Measurements from ENCODE around the gene NOP14. TPM values are rescaled to one million over a fixed set of nuclear protein-coding genes. Genes with fewer than 3 reads are reported as not detected.

NOP14 gene
- polyA plus RNA-seq, 1 of the 3 experiments (the other 2 are of a cell fraction): 9.8 TPM

GRCh38 chr4:2932951-2933565 is 30.1 kb downstream of the NOP14 start:
- H3K9ac ChIP-seq: peak overlapping the region; percentile 65

GRCh38 chr4:2932321-2932950 is 30.8 kb downstream of the NOP14 start:
- Histone ChIP-seq H3K79me2 (ENCODE audit: insufficient read depth) (peaks cover 41% of the 10 kb centered on the region), H3K4me2 (peak overlapping the region; percentile 99), H3K27ac (ENCODE audit: low read depth in 2 of 2, low read length in 1 of 2) (peak overlapping the region in 1 of 2 experiments; percentile 87; a peak in 1 of 4 replicates), H3K9me2 (no peaks in the 10 kb centered on the region), H3K27me3 (ENCODE audit: insufficient read depth) (no peaks in the 10 kb centered on the region), H3K9me3 (no peaks in the 10 kb centered on the region), H3K4me1 (ENCODE audit: control insufficient read depth in 1 of 2, insufficient read depth in 2 of 2, low read depth in 1 of 2, low read length in 1 of 2) (peaks cover 20 to 39% of the 10 kb centered on the region in 2 experiments), H4K20me1 (ENCODE audit: insufficient read depth) (0 out of 2 replicates have a peak, but pooled peaks cover 13% of the 10 kb centered on the region), H3K4me3 (ENCODE audit: low read depth in 2 of 2, low read length in 1 of 2) (peak overlapping the region; percentile 70 to 77; a peak in 3 of 4 replicates), H3K36me3 (replicated peaks in 1 of 2; ENCODE audit: control insufficient read depth in 1 of 2, insufficient read depth in 2 of 2, low read length in 1 of 2) (peaks cover 9 to 61% of the 10 kb centered on the region in 2 experiments), H3F3A (replicated peaks; ENCODE audit: insufficient read depth) (peaks cover 21% of the 10 kb centered on the region), H2AFZ (ENCODE audit: low read depth) (no peak overlapping the region), H3K9ac (peak overlapping the region; percentile 65; the same call in 1 of the 2 replicates)
- 95% methylated on average over 7 of the region's 18 CpGs for WGBS (ENCODE audit: low lambda C conversion rate)
- no peak for DNase-seq
- no peak for TF ChIP-seq SMC3 (IDR thresholded peaks at IDR 0.05; ENCODE audit: low read depth, low read length)
- no peak for TF ChIP-seq JUND (IDR thresholded peaks at IDR 0.05)
- TF ChIP-seq SIN3A (IDR thresholded peaks at IDR 0.05; ENCODE audit: borderline replicate concordance, low read depth, low read length): no peak
- POLR2A ChIA-PET: interaction anchor here (0.9 kb wide), 1 partner anchor 134 kb away, joined by 3 read pairs; no protein-coding TSS in a partner anchor
- CTCF ChIA-PET: no interaction called here

More at GRCh38 chr4:2932951-2933565, 30.1 kb downstream of the NOP14 start:
- ChIA-PET CTCF (no interaction called here), POLR2A (interaction anchor here (0.9 kb wide), 1 partner anchor 135 kb away, joined by 3 read pairs; no protein-coding TSS in a partner anchor)
- Histone ChIP-seq H3K36me3 (replicated peaks in 1 of 2; ENCODE audit: control insufficient read depth in 1 of 2, insufficient read depth in 2 of 2, low read length in 1 of 2) (peaks cover 9 to 60% of the 10 kb centered on the region in 2 experiments), H3K79me2 (ENCODE audit: insufficient read depth) (peaks cover 47% of the 10 kb centered on the region), H3K9me2 (no peaks in the 10 kb centered on the region), H3K27me3 (ENCODE audit: insufficient read depth) (no peaks in the 10 kb centered on the region), H3K4me2 (peak overlapping the region; percentile 99), H3K27ac (ENCODE audit: low read depth in 2 of 2, low read length in 1 of 2) (peak overlapping the region; percentile 35 to 87; a peak in 3 of 4 replicates), H3F3A (replicated peaks; ENCODE audit: insufficient read depth) (peaks cover 21% of the 10 kb centered on the region), H2AFZ (ENCODE audit: low read depth) (no peak overlapping the region; the same call in 1 of the 2 replicates), H3K4me1 (ENCODE audit: control insufficient read depth in 1 of 2, insufficient read depth in 2 of 2, low read depth in 1 of 2, low read length in 1 of 2) (peaks cover 20 to 43% of the 10 kb centered on the region in 2 experiments), H3K4me3 (ENCODE audit: low read depth in 2 of 2, low read length in 1 of 2) (peak overlapping the region; percentile 70 to 77), H4K20me1 (ENCODE audit: insufficient read depth) (0 out of 2 replicates have a peak, but pooled peaks cover 19% of the 10 kb centered on the region), H3K9me3 (no peaks in the 10 kb centered on the region)
- DNase-seq: peak; percentile 72
- no peak for TF ChIP-seq NFIC (IDR thresholded peaks at IDR 0.05; ENCODE audit: borderline replicate concordance)
- TF ChIP-seq MXI1 (IDR thresholded peaks at IDR 0.05; ENCODE audit: low read depth, low read length): 0 out of 2 replicates have a peak, but pooled peaks have one; percentile 21
- no peak for TF ChIP-seq RAD21 (IDR thresholded peaks at IDR 0.05; ENCODE audit: low read length)
- WGBS (ENCODE audit: low lambda C conversion rate): 28% methylated on average over 5 of the region's 15 CpGs

GRCh38 chr4:2931512-2932301 is 31.5 kb downstream of the NOP14 start:
- H3K4me3 ChIP-seq (ENCODE audit: low read depth in 2 of 2, low read length in 1 of 2): no peak overlapping the region
- peaks cover 18 to 31% of the 10 kb centered on the region in 2 experiments for H3K4me1 ChIP-seq (ENCODE audit: control insufficient read depth in 1 of 2, insufficient read depth in 2 of 2, low read depth in 1 of 2, low read length in 1 of 2)
- no peaks in the 10 kb centered on the region for H3K9me2 ChIP-seq
- no peak overlapping the region for H3K9ac ChIP-seq
- no peak overlapping the region for H3K4me2 ChIP-seq
- no peak for DNase-seq
- H3F3A ChIP-seq (replicated peaks; ENCODE audit: insufficient read depth): peaks cover 18% of the 10 kb centered on the region
- POLR2A ChIA-PET: no interaction called here
- CTCF ChIA-PET: no interaction called here
- WGBS (ENCODE audit: low lambda C conversion rate): 95% methylated on average over 31 of the region's 38 CpGs
- H2AFZ ChIP-seq (ENCODE audit: low read depth): no peak overlapping the region
- peaks cover 14 to 61% of the 10 kb centered on the region in 2 experiments for H3K36me3 ChIP-seq (replicated peaks in 1 of 2; ENCODE audit: control insufficient read depth in 1 of 2, insufficient read depth in 2 of 2, low read length in 1 of 2)
- peaks cover 34% of the 10 kb centered on the region for H3K79me2 ChIP-seq (ENCODE audit: insufficient read depth)
- H3K27me3 ChIP-seq (ENCODE audit: insufficient read depth): no peaks in the 10 kb centered on the region
- H3K9me3 ChIP-seq: no peaks in the 10 kb centered on the region
- H4K20me1 ChIP-seq (ENCODE audit: insufficient read depth): 0 out of 2 replicates have a peak, but pooled peaks cover 8% of the 10 kb centered on the region
- no peak overlapping the region; a peak in 1 of 4 replicates for H3K27ac ChIP-seq (ENCODE audit: low read depth in 2 of 2, low read length in 1 of 2)
- TF ChIP-seq MEF2A (IDR thresholded peaks at IDR 0.05; ENCODE audit: borderline replicate concordance, low read depth): no peak
- TF ChIP-seq EP300 (IDR thresholded peaks at IDR 0.05; ENCODE audit: borderline replicate concordance in 1 of 2, low read depth in 1 of 2, low read length in 1 of 2): no peak
- TF ChIP-seq TAF1 (IDR thresholded peaks at IDR 0.05; ENCODE audit: borderline replicate concordance, low read depth, low read length): no peak
- no peak for TF ChIP-seq SMC3 (IDR thresholded peaks at IDR 0.05; ENCODE audit: low read depth, low read length)
- TF ChIP-seq GABPA (IDR thresholded peaks at IDR 0.05; ENCODE audit: low read depth): no peak
- no peak for TF ChIP-seq NFIC (IDR thresholded peaks at IDR 0.05; ENCODE audit: borderline replicate concordance)
- TF ChIP-seq TEAD4 (IDR thresholded peaks at IDR 0.05; ENCODE audit: borderline replicate concordance, insufficient read depth): no peak
- no peak; the same call in 1 of the 2 replicates for TF ChIP-seq POLR2AphosphoS5 (IDR thresholded peaks at IDR 0.05; ENCODE audit: low read depth, low read length)
- TF ChIP-seq CTCF (IDR thresholded peaks at IDR 0.05): no peak
- TF ChIP-seq ZBTB33 (IDR thresholded peaks at IDR 0.05; ENCODE audit: borderline replicate concordance, low read depth): no peak
- no peak for TF ChIP-seq FOXM1 (IDR thresholded peaks at IDR 0.05; ENCODE audit: low read depth)

Measured in SK-N-SH (cell line).